Gastrocnemius medialis (tissue), 4 donors: ENCODE results near the gene IPCEF1.

Experiments used
- CTCF ChIP-seq, 5 experiments: fragments of 450-650 bp in 3 of 5; fragments of 200-600 bp in 2 of 5; sonication (generic) in 2 of 5; IDR thresholded peaks in 4 of 5; conservative IDR thresholded peaks in 1 of 5; 1 replicate in 4 of 5; 2 replicates in 1 of 5; pipeline ENCODE4 v1.5.1; 2016 to 2019; ENCODE audit warnings: antibody characterized with exemption in 5 of 5, mild to moderate bottlenecking in 3 of 5, moderate library complexity in 3 of 5
- POLR2A ChIP-seq, 2 donors: fragments of 450-650 bp; IDR thresholded peaks; one replicate each; pipeline ENCODE4 v1.6.1; 2017; ENCODE audit warnings: antibody characterized with exemption in 2 of 2, mild to moderate bottlenecking in 2 of 2, moderate library complexity in 2 of 2

- TF ChIP-seq CTCF (IDR thresholded peaks at IDR 0.05 in 4 of 5, conservative IDR thresholded peaks at IDR 0.05 in 1 of 5) (no peak), POLR2A (IDR thresholded peaks at IDR 0.05) (no peak)
Observed at GRCh38 chr6:154218787-154219186, 137.8 kb downstream of the IPCEF1 start.
